Erythroblast (primary cell): ENCODE results near the gene GRIK4.

ENCODE experiments used
- DNase-seq, 2 experiments: peaks; one replicate each; lab custom pipeline; 2025; lab: John Stamatoyannopoulos, UW
- GATA1 ChIP-seq: IDR thresholded peaks from 2 replicates; pipeline ENCODE4 v1.6.1; 2011; ENCODE audit warnings: low read depth, mild to moderate bottlenecking, control low read depth, low read length, moderate library complexity
- POLR2A ChIP-seq: IDR thresholded peaks from 2 replicates; pipeline ENCODE4 v1.6.1; 2011; ENCODE audit warnings: mild to moderate bottlenecking, low read length

Gene GRIK4

DNA sequence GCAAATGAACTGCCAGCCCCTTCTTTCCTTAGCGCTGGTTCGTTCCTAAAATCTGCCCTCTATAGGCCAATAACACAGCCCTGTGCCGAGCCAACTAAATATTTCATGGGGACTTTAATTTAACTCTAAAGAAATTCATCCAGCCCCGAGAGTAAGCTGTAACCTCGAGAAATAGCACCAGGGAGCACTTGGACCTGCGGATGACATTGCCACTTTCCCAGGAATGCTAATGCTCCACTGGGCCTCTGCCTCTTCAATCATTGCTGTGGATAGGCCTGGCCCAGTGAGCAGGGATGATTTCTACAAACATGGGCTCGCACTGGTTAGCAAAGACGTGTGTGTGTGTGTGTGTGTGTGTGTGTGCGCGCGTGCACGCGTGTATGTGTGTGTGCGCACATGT, 417.1 kb downstream of the GRIK4 start:
- no peak for TF ChIP-seq POLR2A
- no peak for TF ChIP-seq GATA1
- no peak for DNase-seq

DNA sequence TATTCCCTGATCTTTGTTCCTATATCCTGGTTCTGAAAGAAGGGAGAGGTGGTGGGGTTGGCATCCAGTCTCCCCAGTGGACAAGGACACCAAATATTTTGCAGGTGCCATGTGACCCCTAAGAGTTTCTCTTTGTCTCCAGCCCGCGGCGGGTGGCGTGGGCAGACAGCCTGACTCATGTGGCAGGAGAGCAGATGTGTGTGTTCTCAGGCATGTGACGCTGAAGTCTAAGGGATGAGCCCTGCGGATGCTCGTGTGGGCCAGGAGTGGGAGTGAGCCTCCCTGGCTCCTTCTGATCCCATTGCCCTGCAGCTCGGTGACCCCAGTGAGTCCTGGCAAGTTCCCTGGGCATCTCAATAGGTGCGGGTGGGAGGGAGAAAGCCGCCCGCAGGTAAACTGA, 417.5 kb downstream of the GRIK4 start:
- TF ChIP-seq POLR2A (no peak), GATA1 (no peak)
- DNase-seq, result no peak

DNA sequence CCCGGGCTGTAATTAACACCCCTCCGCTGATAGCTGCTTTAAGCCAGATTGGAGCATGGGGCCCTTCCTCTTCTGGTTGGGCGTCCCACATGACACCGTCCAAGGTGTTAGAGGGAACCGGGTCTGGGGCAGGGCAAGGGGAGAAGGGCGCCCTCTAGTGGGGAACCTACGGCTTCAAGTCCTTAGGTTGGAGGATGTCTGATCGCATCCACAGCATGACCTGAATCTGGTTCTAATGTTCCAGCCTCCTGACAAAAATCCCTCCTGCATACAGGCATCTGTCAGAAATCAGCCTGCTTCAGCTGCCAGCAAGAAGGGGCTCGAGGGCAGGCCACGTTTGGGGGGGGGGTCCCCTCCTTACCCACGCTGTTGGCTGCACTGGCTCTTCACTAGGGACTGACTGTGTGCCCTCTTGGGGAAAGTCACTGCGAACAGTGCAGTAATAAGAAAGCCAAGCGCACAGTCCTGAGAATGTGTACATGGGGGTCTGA, 418.2 kb downstream of the GRIK4 start:
- DNase-seq, result peak; percentile 72 to 80
- no peak for TF ChIP-seq POLR2A
- TF ChIP-seq GATA1, result no peak

DNA sequence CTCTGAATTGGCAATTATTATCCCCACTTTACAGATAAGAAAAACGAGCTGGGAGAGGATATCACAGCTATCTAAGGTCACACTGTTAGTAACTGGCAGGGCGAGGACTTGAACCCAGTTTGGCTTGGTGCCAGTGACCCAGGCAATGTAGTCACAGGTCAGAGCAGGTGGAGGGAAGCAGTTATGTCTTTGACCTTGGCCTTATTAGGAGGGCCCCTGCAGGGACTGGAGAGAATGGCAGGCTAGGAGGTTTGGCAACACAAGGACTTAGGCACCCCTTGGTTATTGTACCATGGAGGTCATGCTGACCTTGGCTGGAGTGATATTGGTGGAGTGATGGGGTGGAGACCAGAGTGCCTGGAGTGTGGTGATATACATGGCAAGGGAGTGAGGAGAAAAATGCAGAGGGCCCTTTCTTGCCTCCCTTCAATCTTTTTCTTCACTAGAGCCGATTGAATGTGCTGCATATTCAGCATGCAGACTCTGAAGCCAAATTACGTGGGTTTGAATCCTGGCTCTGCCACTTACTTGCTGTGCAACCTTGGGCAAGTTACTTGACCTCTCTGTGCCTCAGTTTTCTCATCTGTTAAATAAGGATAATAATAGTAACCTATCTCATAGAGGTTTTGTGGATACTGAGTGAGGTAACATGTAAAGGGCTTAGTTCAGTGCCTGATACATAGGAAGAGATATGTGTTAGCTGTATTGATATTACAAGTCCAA, 419.7 kb downstream of the GRIK4 start:
- TF ChIP-seq GATA1 (no peak), POLR2A (no peak)
- peak; percentile 22 to 50 for DNase-seq

DNA sequence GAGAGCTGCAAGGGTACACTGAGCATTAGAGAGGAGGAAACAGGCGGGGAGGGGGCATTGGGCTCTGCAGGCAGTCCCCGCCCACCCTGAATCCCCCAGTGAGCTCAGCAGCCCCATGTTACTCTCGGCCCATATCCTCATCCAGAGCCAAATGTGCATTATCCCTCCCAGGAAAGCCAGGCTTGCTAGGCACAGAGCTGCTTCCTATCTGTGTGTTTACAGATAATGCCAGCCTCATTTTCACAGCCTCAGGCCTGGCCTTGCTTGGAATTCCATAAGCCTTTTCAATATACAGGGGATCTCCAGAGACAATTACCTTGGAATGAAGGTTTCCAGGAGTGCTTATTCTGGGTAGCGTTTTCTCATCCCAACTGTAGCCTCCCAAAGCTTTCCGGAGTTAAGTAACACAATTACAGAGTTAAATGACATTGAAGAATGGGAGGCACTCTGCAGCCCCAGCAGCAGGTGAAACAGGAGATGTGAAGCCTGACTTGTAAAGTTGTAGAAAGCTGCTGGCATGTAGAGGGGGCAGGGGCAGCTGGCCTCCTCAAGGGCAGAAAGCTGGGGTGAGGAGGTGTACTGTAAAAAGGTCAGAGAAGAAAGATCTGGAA, 420.9 kb downstream of the GRIK4 start:
- no peak for TF ChIP-seq GATA1
- TF ChIP-seq POLR2A, result no peak
- no peak for DNase-seq

DNA sequence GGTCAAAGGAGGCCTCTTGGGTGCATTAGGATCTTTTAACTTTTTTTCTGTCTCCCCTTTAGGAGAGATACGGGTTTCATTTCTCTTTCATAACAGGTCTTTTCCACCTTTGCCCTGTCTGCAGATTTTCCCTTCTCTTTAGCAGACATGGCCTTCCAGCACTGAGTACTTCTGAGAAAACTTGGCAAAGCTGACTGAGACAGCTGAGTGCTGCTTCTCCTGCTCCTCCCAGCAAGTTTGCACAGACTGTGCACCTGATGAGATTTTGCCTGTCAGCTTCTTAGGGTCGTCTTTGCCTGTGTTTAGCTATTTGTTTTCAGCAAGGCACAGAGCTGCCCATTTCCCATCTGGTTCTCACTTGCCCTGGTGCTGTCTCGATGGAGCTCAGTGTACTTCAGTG, 424.8 kb downstream of the GRIK4 start:
- no peak for TF ChIP-seq POLR2A
- no peak for TF ChIP-seq GATA1
- no peak for DNase-seq

DNA sequence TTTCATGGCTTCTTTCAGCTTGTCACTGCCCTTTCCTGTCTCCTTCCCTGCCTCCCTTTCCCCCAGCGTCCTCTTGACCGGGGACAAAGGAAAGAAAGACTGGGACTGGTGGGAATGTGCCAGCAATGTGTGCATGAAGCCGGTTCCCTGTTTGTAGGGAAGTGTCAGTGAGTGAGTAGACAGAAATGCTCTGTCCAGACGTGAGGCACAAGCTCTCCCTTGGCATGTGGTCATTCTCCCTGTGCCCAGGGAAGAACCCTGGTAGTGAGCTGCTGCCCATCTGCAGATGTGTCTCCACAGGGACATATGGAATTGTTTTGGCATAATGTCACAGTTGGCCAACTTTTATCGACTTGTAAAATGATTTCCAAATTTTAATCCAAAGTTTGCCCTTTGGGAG, 426.0 kb downstream of the GRIK4 start:
- DNase-seq, result no peak
- TF ChIP-seq POLR2A (no peak), GATA1 (no peak)

DNA sequence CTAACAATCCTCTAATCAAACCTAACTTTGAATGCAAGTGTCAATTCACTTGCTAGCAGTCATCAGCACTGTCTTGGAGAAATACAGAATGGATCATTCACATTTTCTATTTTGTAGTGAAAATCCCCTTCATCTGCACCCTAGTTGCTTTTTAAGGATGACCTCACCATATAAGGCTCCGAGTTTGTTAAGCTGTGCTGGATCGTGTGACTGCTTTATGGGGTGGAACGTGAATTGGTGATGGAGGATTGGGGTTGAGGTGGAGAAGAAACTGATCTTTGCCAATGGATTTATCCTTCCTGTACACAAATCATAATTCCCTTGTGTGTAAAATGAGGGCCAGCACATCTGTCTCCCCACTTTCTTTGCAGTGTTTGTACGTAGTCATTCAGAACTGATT, 426.7 kb downstream of the GRIK4 start:
- no peak for DNase-seq
- no peak for TF ChIP-seq GATA1
- TF ChIP-seq POLR2A, result no peak

DNA sequence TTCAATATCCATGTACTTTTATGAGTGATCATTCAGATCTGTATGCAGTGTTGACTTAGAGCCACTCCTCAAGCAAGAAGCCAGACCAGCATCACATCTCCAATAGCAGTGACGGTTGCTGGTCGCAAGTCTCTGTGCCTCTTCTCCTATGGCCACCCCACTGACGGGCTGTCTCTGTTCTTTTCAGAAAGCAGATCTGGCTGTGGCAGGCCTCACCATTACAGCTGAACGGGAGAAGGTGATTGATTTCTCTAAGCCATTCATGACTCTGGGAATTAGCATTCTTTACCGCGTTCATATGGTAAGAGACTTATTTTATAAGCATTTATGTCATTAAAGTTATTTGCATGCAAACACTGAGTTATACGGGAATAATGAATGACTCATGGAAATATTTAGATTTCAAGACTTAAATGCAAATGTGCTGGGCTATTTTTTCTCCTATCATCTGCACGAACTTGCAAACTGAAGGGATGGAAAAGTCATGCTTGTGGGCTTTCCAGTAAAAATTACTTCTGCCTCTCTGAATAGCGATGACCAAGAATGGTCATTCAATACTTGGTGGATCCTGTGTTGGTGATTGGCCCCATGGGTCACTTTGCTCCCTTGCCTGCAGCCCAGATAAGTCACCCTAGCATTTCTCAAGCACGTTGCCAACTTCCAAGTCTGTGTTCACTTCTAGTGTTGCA, 428.8 kb downstream of the GRIK4 start:
- TF ChIP-seq POLR2A (no peak), GATA1 (no peak)
- no peak for DNase-seq

DNA sequence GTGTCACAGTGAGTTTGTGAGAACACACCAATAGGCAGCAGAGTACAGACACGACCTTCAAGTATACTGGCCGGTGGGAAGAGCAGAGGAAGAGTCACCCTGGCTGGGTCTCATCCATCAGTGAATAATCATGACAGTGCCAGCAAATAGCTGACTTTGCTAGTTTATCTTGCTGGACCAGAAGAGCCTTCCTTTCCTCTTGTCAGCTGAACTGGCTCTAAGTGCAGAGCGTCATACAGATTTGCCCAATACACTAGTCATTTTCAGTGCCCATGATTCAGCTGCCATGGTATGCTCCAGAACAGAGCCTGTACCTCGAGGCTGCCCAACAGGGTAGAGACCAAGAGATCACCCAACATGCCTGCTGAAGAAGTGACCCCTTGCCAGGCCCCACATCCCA, 429.5 kb downstream of the GRIK4 start:
- no peak for DNase-seq
- no peak for TF ChIP-seq POLR2A
- no peak for TF ChIP-seq GATA1

DNA sequence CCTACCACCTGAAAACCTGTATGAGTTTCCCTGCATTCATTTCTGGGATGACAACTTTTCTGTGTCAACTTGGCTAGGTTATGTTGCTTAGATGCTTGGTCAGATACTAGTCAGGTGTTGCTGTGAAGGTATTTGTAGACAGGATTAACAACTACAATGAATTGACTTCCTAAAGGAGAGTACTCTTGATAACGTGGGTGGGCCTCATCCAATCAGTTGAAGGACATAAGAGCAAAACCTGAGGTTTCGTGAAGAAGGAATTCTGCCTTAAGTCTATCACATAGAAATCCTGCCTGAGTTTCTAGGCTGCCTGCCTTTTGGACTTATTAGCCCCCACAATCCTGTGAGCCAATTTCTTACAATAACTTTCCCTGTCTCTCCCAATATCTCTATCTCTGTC, 431.2 kb downstream of the GRIK4 start:
- no peak for DNase-seq
- no peak for TF ChIP-seq GATA1
- no peak for TF ChIP-seq POLR2A

DNA sequence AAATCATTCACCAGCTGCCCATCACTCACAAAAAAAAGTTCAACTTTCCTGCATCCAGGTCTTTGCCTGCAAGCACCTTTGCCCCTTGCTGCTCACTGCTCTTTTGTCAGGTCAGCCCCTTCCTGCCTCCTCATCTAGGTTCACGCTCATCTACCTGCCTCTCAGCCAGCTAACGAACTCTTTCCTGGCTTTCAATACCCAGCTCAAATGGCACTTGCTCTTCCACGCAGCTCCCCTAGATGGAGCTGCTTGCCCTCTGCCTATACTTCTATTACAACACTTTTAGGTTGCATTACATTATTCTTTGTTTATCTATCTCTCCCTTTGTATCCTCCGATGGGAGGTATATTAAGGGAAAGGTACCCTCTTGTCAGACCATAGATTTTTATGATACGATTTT, 433.5 kb downstream of the GRIK4 start:
- peak in 1 of 2 experiments; percentile 9 for DNase-seq
- TF ChIP-seq POLR2A, result no peak
- no peak for TF ChIP-seq GATA1

DNA sequence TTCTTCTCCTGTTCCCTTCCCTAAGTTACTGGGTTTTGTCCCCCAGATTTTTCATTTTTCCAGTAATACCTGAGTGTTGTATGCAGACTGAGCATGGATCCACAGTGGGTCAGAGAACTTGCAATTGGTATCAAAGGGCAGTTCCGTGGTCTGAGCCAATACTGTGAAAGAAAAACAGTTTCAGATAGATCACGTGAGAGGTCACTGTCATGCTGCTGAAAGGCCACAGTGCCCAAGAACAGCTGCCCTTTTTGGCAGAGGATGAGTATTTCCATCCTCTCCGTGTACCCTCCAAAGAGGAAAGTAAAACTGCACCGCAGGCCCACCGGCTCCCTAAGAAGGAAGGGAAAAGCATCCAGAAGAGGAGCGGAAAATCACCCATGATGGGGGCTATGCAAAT, 439.3 kb downstream of the GRIK4 start:
- no peak for DNase-seq
- TF ChIP-seq POLR2A (no peak), GATA1 (no peak)

DNA sequence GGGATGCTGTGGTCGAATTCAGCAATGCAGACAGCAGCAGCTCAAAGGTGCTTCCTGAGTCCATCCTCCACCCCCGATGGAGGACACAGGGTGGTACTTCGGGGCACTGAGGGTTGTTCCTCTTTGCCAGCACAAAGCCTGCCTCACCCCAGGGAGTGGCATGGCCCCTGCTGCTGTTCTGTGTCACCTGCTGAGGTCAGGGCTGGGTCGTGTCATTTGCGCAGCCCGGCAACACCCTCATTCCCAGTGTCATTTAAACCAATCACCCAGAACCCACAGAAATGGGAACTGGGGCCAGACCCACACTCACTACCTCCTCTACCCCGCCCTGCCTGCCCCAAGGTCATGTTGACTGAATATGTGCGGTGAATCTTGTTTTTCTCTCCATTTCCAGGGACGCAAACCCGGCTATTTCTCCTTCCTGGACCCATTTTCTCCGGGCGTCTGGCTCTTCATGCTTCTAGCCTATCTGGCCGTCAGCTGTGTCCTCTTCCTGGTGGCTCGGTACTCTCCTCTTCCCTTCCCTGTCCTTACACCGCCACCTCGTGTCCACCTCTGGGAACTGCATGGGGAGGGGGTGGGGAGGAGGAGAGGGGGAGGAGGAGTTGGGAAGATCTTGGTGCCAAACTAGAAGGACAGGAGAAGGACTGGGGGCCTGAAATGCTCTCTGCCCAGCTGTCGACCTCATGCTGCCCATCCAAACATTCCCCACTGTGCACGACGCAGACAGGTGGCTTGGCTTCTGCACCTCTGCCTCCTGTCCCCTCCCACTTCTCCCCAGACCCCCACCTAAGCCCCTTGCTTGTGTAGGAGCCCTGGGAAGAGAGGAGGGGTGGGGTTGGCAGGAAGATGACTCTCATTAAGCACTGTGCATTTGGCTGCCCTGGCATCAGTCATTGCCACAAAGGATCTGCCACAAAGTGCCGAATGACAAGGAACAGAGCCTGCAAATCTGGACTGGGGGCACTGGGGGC, 441.2 kb downstream of the GRIK4 start:
- TF ChIP-seq POLR2A (no peak), GATA1 (no peak)
- peak; percentile 58 to 63 for DNase-seq
